Upper lobe of left lung (tissue), 6 donors: Measurements from ENCODE around the gene DOK4. TPM values are rescaled to one million over a fixed set of nuclear protein-coding genes. Genes with fewer than 3 reads are reported as not detected.
"Not testable (repeated sequence)": the region's sequence is repeated elsewhere in the genome, so short reads cannot be mapped to it uniquely, and the experiment has no call there.

Experiments used
- ATAC-seq, 2 donors: fragments of 200-7000 bp; cut with Tn5 transposase; one replicate each; pipeline ENCODE4 v1.9.1; 2022; ENCODE audit warnings: mild to moderate bottlenecking in 2 of 2, moderate library complexity in 2 of 2; ENCODE audit not compliant: low FRiP score in 2 of 2
- DNase-seq, 2 donors: peaks; one replicate each; pipeline ENCODE4 v3.0.0-alpha.2; 2019 to 2020
- H3K27ac ChIP-seq, 4 donors: fragments of 200-600 bp; sonication (generic); one replicate each; pipeline ENCODE4 v1.5.1; 2016 to 2019
- H3K27me3 ChIP-seq, 4 donors: fragments of 200-600 bp; sonication (generic); one replicate each; pipeline ENCODE4 v1.5.1; 2017 to 2019
- H3K36me3 ChIP-seq, 4 donors: fragments of 200-600 bp; sonication (generic); one replicate each; pipeline ENCODE4 v1.5.1; 2016 to 2019
- H3K4me1 ChIP-seq, 4 donors: fragments of 200-600 bp; sonication (generic); one replicate each; pipeline ENCODE4 v1.5.1; 2018 to 2019
- H3K4me3 ChIP-seq, 4 donors: fragments of 200-600 bp; sonication (generic); one replicate each; pipeline ENCODE4 v1.5.1; 2017 to 2019; ENCODE audit warnings: mild to moderate bottlenecking in 2 of 4, moderate library complexity in 1 of 4
- H3K9me3 ChIP-seq, 4 donors: fragments of 200-600 bp; sonication (generic); one replicate each; pipeline ENCODE4 v1.5.1; 2018 to 2019
- CTCF ChIP-seq, 6 experiments: fragments of 450-650 bp in 4 of 6; fragments of 200-600 bp in 2 of 6; sonication (generic) in 2 of 6; IDR thresholded peaks; one replicate each; pipeline ENCODE4 v1.5.1; 2016 to 2019; ENCODE audit warnings: antibody characterized with exemption in 6 of 6
- EP300 ChIP-seq, 4 donors: sonication (generic); formaldehyde crosslinking; IDR thresholded peaks; one replicate each; pipeline ENCODE4 v1.5.1; 2017; ENCODE audit warnings: antibody characterized with exemption in 4 of 4, control low read depth in 2 of 4
- POLR2A ChIP-seq, 4 donors: fragments of 450-650 bp; IDR thresholded peaks; one replicate each; pipeline ENCODE4 v1.5.1; 2016 to 2017; ENCODE audit warnings: antibody characterized with exemption in 4 of 4, mild to moderate bottlenecking in 2 of 4
- POLR2AphosphoS5 ChIP-seq, 2 donors: sonication (generic); formaldehyde crosslinking; IDR thresholded peaks; one replicate each; pipeline ENCODE4 v1.5.1; 2017; ENCODE audit warnings: antibody characterized with exemption in 2 of 2
- WGBS, 2 donors: methylation state at CpG; one replicate each; pipeline ENCODE4 v1.1.5; 2017 to 2018; 5-methylcytosine and 5-hydroxymethylcytosine counted together
- total RNA-seq, 6 donors: library from RNA; depleted of rRNA in 4 of 6; stranded (reverse); fragments of >200 nt in 4 of 6; gene quantifications; one replicate each; pipeline versions ENCODE4 v1.1.0 to v1.2.1, GENCODE V29; 2016 to 2021
- donor health status: DM: no; HTN: no; CAD: no; lungs with moderate emphysema.
- donor health status: DM: no; HTN: yes; CAD: no; lungs with severe emphysema.

DOK4 gene
- total RNA-seq, 6 donors from 2014 or later = 36.7 to 87.3 (median 54.1) TPM

- DNase-seq (peak; percentile 96 to 99), ATAC-seq (peak; percentile 98 to 100)
- peak within 1 kb of the TSS; percentile 86 to 92 (median 88) for H3K27ac ChIP-seq
- TF ChIP-seq EP300 (IDR thresholded peaks at IDR 0.05) = no peak
- TF ChIP-seq POLR2A (IDR thresholded peaks at IDR 0.05) = peak; percentile 33 to 94 (median 78)
- TF ChIP-seq CTCF (IDR thresholded peaks at IDR 0.05) = peak in 1 of 6 experiments; percentile 5
- peak; percentile 91 to 92 for TF ChIP-seq POLR2AphosphoS5 (IDR thresholded peaks at IDR 0.05)
- H3K27me3 ChIP-seq = no peaks in the 10 kb centered on the region
- no peaks in the 10 kb centered on the region for H3K9me3 ChIP-seq
- peaks cover 4 to 16% (median 5%) of the 10 kb centered on the region in 4 donors for H3K36me3 ChIP-seq
- 0% methylated on average over 11 to 30 of the region's 68 CpGs for WGBS, 2 donors
- peaks cover 18 to 21% (median 19%) of the 10 kb centered on the region in 4 donors for H3K4me1 ChIP-seq
- H3K4me3 ChIP-seq = peak within 1 kb of the TSS; percentile 74 to 99 (median 84)
Observed at GRCh38 chr16:57447186-57447962, 38.9 kb downstream of the DOK4 start, which contains the start of the genes CIAPIN1 and COQ9. TSS of gene CIAPIN1 (minus strand) at chr16:57447385. CDS start at chr16:57440928, 6,457 bp downstream. TSS of gene COQ9 (plus strand) at chr16:57447479. CDS start at chr16:57447506, 27 bp downstream.

GRCh38 chr16:57446531-57447185, 39.6 kb downstream of the DOK4 start:
- TF ChIP-seq POLR2A (IDR thresholded peaks at IDR 0.05) = no peak
- no peak for TF ChIP-seq EP300 (IDR thresholded peaks at IDR 0.05)
- peaks cover 0 to 16% (median 0%) of the 10 kb centered on the region in 4 donors for H3K36me3 ChIP-seq
- peak in 1 of 2 donors; percentile 47 for DNase-seq
- peak overlapping the region; percentile 74 to 99 (median 84) for H3K4me3 ChIP-seq
- no peaks in the 10 kb centered on the region for H3K9me3 ChIP-seq
- peak; percentile 24 to 63 for ATAC-seq
- peak overlapping the region; percentile 86 to 92 (median 88) for H3K27ac ChIP-seq
- 3 to 12% methylated on average over 7 to 20 of the region's 28 CpGs for WGBS, 2 donors
- no peaks in the 10 kb centered on the region for H3K27me3 ChIP-seq
- H3K4me1 ChIP-seq = peaks cover 18 to 21% (median 19%) of the 10 kb centered on the region in 4 donors

DNA sequence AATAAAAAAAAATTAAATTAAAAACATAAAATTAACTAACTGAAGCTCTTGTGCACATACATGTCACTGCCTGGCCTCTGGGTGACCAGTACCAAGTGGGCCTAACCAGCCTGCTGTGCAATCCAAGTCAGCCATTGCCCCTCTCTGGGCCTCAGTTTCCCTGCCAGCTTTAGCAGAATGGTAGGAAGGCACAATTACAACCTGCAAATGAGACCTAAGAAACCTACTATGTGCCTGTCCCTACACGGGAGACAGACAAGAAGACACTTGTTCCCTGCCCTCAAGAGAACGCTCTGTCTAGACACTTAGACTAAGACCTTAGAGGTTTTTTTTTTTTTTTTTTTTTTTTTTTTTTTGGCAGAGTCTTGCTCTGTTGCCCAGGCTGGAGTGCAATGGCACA, 40.8 kb downstream of the DOK4 start:
- Histone ChIP-seq H3K9me3 (no peaks in the 10 kb centered on the region), H3K36me3 (peaks cover under 1 to 15% (median 1%) of the 10 kb centered on the region in 4 donors), H3K27ac (no peak overlapping the region), H3K27me3 (no peaks in the 10 kb centered on the region), H3K4me1 (peaks cover 18 to 21% (median 19%) of the 10 kb centered on the region in 4 donors), H3K4me3 (no peak overlapping the region)
- DNase-seq = no peak
- 96 to 100% methylated on average over 2 of the region's 2 CpGs for WGBS, 2 donors
- TF ChIP-seq EP300 (IDR thresholded peaks at IDR 0.05) (no peak), CTCF (IDR thresholded peaks at IDR 0.05) (no peak), POLR2A (IDR thresholded peaks at IDR 0.05) (no peak), POLR2AphosphoS5 (IDR thresholded peaks at IDR 0.05) (no peak)
- no peak for ATAC-seq

- no peak overlapping the region for H3K27ac ChIP-seq
- H3K4me3 ChIP-seq = no peak overlapping the region
- peaks cover 0 to 3% (median 0%) of the 10 kb centered on the region in 4 donors for H3K9me3 ChIP-seq
- WGBS, 2 donors = 84 to 91% methylated on average over 3 of the region's 3 CpGs
- no peaks in the 10 kb centered on the region for H3K27me3 ChIP-seq
- ATAC-seq (no peak), DNase-seq (no peak)
- peaks cover 18 to 21% (median 19%) of the 10 kb centered on the region in 4 donors for H3K4me1 ChIP-seq
- no peak for TF ChIP-seq CTCF (IDR thresholded peaks at IDR 0.05)
- TF ChIP-seq EP300 (IDR thresholded peaks at IDR 0.05) = no peak
- peaks cover 7 to 23% (median 9%) of the 10 kb centered on the region in 4 donors for H3K36me3 ChIP-seq
Observed at GRCh38 chr16:57444711-57445110, 41.6 kb downstream of the DOK4 start.

- not testable (repeated sequence) for H3K9me3 ChIP-seq, H3K4me1 ChIP-seq, H3K27ac ChIP-seq, H3K27me3 ChIP-seq, H3K4me3 ChIP-seq, ATAC-seq, DNase-seq
- peaks cover 22 to 65% (median 35%) of the 10 kb centered on the region in 4 donors for H3K36me3 ChIP-seq
- WGBS, 2 donors = 96 to 99% methylated on average over 7 to 8 of the region's 8 CpGs
Observed at GRCh38 chr16:57440551-57440950, 45.7 kb downstream of the DOK4 start.

DNA sequence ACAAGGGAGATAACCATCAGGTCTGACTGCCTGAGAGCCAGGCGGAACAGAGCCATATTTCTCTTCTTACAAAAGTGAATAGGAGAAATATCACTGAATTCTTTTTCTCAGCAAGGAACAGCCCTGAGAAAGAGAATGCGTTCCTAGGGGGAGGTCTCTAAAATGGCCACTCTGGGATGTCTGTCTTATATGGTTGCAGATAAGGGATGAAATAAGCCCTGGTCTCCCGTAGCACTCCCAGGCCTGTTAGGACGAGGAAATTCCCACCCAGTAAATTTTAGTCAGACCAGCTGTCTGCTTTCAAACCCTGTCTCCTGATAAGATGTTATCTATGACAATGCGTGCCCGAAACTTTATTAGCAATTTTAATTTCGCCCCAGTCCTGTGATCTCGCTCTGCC, 46.3 kb downstream of the DOK4 start:
- not testable (repeated sequence) for ATAC-seq, H3K4me3 ChIP-seq, DNase-seq, H3K4me1 ChIP-seq, H3K27me3 ChIP-seq, H3K9me3 ChIP-seq, H3K27ac ChIP-seq
- WGBS, 2 donors = 96% methylated on average over 8 of the region's 8 CpGs
- H3K36me3 ChIP-seq = peaks cover 27 to 71% (median 41%) of the 10 kb centered on the region in 4 donors
